GM18511 (cell line): ENCODE results near the gene HINT1.
"Not testable (repeated sequence)": the region's sequence is repeated elsewhere in the genome, so short reads cannot be mapped to it uniquely, and the experiment has no call there.

ENCODE experiments used
- ATAC-seq: cut with Tn5 transposase; IDR thresholded peaks from one replicate; pipeline ENCODE4 v1.9.1; 2021; ENCODE audit warnings: mild to moderate bottlenecking, moderate library complexity; ENCODE audit not compliant: unreplicated experiment

HINT1 gene

DNA sequence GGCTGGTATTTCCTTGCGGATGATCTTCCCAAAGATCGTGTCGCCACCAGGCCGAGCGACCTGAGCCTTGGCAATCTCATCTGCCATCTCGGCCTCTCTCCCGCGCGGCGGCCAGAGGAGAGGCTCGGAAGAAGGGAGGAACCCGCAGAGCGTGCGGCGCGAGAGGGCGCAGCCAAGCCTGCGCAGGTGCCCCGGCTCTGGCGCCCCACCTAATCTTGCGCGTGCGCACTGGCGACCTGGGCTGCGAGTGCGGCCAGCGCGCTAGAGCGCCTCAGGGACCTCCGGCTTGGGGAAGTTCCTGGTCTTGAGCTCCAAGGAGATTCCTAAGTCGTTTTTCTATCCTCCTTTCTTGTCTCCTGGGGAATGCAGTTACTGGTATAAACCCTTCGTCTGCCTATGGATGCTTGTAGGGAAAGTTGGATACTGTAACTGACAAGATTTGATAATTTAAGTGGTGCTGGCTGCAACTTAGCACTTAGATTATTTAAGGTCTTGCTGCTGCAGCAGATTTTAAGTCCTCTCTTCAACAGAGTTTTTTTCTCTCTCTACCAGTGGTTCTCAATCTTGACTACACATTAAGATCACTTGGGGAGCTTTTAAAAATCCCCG lies at the start of gene HINT1:
Gene HINT1, minus strand, starts transcription at position 138 of the 609 bp plus-strand sequence. Its CDS starts 51 bp downstream, at position 87.
- peak; percentile 86 for ATAC-seq

DNA sequence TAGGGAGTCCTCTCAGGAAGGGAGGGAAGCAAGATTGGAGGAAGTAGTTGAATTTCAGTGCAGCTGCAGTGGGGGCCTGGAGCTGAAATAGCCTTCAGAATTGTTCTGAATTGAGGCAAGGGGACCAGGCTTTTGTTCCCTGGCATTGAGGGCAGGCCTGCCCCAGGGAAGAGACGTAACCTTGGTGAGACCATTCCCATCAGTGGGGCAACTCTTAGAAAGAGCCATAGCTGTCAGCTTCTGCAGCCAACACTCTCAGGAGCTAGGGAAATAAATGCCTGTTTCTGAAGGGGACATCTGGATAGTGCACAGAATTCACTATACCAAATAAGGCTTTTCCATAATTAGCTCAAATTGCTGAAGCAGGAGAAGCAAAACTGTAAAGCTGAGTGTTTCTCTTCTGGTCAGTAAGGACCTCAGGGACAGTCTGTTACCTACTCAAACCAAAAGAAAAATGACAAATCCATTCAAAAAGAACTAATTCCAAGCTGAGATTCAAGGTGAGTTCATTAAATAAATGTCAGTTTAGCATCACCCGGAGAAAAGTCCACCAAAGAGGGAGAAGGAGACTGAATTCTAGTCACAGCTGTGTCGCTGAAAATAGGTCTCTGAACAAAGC lies 49.7 kb upstream of the HINT1 start:
- ATAC-seq = no peak

DNA sequence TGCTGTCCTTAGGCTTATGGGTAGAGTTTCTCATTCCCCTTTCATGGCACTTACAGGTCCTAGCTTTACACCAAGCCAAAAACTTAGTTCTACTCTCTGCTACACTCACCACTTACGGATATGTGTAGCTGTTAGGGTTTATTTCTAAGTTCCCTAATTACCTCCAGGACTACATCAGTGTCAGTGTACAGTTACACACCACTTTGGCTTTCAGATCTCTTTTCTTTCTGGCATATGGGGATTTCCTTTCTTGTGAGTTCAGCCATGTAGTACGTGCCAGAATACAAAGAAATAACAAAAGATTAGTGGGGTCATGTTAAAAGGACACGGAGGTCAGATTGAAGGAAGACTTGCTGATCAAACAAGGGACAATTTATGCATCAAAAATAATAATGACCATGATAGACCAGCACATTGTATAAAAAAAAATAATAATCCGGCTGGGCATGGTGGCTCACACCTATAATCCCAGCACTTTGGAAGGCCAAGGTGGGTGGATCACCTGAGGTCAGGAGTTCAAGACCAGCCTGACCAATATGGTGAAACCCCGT lies 47.5 kb upstream of the HINT1 start:
- ATAC-seq = peak; percentile 41

DNA sequence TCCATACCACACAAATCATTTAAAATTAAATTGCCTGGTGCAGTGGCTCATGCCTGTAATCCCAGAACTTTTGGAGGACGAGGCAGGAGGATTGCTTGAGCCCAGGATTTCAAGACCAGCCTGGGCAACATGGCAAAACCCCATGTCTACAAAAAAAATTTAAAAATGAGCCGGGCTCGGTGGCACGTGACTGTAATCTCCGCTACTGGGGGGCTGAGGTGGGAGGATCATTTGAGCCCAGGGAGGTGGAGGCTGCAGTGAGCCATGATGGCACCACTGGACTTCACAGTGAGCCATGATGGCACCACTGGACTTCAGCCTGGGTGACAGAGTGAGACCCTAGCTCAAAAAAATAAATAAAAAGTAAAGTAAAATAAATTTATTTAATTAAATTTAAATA lies 46.6 kb upstream of the HINT1 start:
- no peak for ATAC-seq

DNA sequence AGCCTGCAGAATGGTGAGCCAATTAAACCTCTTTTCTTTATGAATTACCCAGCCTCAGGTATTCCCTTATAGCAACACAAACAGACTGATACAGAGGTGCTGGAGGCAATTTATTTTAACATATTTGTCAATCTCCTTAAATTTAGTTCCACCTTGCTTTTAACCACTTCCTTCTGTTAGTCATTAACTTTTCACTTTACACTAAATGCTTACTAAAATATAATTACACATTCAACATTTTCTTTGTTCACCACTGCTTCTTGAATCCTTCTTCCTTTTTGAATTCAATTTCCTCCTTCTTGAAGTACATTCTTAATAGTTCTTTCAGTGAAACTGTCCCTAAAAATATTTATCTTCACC lies 45.1 kb upstream of the HINT1 start:
- peak; percentile 7 for ATAC-seq

DNA sequence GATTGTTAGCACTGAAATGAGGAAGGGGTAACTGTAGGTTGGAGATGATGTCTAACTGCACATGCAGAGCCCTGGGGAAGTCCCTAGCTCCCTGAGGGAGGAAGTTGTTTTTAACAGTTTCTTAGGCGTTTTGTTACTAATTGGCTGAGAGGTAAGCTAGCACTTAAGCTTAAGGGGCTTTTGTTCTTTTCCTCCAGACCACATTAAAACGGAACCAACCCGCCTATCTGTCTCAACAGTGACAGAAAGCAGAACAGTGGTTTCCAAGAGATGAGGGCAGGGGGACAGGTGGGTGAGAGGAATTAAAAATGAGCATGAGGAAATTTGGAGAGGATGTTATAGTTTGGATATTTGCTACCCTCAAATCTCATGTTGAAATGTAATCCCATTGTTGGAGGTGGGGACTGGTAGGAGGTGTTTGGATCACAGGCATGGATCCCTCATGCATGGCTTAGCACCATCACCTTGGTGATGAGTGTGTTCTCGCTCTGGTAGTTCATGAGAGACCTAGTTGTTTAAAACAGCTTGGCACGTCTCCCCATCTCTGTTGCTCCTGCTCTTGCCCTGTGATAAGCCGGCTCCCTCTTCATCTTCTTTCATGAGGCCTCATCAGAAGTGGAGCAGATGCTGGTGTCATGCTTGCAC lies 44.6 kb upstream of the HINT1 start:
- ATAC-seq = peak; percentile 84

DNA sequence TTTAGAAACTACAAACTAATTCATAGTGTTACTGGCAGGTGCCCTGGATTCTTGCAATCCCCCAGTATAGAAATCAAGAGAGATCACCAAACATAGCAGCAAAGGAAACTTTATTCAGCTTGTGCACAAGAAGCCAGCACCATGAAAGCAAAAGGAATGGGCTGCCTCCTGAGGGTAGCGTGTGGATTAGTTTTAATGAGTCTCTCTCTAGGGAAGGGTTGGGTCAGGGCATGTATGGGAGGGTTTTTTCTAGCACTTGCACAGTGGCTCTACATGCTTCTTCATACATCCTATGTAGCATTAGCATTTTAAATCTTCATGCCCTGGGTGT lies 44.1 kb upstream of the HINT1 start:
- ATAC-seq = no peak

DNA sequence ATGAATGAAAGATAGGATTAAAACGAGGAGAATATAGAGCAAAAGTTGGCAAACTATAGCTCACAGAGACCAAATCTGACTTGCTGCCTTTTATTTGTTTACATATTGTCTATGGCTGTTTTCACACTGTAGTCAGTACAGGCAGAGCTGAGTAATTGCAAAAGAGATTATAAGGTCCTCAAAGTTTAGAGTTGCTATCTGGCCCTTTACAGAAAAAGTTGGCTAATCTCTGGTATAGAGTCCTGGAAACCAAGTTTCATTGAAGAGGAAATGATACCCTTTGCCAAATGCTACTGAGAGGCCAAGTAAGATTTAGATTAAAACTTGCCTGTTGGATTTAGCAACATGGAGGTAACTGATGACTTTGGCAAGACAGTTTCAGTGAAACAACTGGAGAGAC lies 41.7 kb upstream of the HINT1 start:
- no peak for ATAC-seq

DNA sequence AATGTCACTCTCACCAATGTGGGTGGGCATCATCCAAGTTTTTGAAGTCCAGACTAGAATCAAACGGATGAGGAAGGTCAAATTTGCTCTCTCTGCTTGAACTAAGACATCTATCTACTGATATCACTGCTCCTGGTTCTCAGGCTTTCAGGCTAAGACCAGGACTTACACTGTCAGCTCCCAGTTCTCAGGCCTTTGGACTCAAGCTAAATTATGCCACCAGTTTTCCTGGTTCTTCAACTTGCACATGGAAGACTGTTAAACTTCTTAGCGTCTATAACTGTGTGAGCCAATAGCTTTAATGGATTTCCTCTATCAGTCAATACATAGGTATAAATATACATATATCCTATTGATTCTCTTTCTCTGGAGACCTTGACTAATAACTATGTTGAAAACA lies 41.0 kb upstream of the HINT1 start:
- no peak for ATAC-seq

DNA sequence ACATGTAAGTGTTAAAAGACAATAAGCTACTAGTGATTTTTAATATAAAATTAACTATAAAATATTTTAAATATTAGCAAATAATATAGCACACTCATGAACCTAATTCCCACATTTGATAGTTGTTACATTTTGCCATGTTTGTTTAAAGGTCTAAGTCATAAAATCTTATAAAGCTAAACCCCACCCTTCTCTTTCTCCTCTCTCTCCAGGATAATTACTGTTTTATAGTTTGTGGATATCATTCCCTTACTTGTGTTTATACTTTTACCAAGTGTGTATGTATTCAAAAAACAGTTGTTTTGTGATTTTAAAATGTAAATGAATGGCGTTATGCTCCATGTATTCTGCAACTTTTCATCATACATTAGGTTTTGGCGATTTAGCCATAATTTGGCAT lies 39.9 kb upstream of the HINT1 start:
- no peak for ATAC-seq

DNA sequence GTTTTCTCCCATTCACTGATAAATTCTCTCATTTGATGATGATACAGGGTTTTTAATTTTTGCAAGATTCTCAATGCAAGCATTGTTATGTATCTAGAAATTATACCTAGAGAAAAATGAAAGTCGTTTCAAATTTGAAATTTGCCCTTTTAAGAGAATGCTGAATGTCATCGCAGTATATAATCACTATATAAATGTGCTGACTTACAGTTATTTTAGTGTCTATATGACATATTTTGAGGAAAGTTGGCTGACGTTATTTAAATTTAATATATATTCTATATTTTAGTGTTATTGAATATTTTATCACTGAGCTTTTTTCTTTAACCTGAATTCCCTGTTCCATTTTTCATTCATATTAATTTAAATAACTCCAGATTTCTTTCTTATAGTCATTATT lies 35.5 kb upstream of the HINT1 start:
- ATAC-seq = no peak

DNA sequence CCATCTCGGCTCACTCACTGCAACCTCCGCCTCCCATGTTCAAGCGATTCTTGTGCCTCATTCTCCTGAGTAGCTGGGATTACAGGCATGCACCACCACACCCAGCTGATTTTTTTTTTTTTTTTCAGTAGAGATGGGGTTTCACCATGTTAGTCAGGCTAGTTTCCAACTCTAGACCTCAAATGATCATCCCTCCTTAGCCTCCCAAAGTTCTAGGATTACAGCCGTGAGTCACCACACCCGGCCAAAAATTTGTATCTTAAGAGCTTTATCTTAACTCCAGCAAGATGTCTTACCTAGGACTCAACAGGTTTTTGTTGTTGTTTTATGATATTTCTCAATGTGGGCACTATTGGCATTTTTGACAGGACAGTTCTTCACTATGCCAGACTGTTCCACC lies 33.6 kb upstream of the HINT1 start:
- ATAC-seq = no peak

DNA sequence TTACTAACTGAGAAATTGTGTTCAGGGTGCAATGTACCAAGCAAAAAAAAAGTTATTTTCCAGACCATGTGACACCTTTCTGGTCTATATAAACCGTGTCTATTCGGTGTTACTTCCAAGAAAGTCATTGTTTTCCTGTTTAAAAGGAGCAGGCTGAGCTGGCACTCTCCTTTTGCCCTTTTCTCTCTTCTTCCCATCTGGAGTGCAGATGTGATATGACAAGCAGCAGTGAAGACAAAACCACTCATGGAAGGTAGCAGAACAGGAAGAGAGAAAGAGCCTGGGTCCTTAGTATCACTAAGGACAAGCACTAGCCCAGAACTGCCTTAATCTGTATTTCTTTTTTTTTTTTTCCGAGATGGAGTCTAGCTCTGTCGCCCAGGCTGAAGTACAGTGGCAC lies 31.3 kb upstream of the HINT1 start:
- no peak for ATAC-seq

DNA sequence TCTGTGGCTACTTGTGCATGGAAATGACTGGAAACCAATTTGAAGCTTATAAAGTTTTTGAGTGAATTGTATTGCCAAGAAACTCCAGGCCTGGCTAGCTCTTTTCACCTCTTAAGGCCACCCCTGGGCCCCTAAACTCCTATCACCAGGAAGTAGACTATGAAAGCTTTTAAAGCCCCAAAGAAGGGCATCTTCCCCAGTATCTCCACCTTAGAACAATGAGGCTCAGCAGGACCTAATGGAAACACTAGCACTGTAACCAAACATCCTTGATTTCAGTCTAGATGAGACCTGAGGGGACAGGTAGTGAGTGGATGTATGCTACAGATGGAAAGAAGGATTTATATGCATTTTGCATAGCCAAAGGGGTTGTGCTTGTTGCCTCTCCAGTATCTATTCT lies 30.6 kb upstream of the HINT1 start:
- no peak for ATAC-seq

DNA sequence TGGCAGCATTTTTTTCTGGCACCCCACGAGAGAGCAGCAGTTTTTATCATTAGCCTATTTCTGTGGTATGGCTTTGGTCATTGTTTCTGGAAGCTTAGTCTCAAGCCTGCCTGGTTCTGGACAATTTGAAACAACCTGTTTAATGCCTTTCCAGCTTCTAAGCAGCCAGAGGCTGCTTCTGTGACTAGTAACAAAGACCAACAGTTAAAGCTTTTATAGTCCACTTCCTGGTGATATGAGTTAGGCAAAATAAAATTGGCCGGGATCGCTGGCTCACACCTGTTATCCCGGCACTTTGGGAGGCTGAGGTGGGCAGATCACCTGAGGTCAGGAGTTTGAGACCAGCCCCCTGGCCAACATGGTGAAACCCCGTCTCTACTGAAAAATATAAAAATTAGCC lies 29.7 kb upstream of the HINT1 start:
- no peak for ATAC-seq

DNA sequence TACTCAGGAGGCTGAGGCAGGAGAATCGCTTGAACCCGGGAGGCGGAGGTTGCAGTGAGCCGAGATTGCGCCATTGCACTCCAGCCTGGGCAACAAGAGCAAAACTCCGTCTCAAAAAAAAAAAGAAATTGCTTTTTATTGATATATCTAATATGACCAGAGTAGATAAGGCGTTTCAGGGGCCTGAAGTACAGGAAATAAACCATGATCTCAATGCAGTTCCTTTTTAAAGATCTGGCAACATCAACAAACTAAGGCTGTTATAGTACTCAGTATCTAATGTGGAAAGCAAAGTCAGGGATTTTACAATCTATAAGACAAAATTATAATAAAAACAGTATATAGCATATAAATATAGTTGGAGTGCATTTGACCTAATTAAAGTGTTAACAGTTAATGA lies 28.8 kb upstream of the HINT1 start:
- ATAC-seq = not testable (repeated sequence)

DNA sequence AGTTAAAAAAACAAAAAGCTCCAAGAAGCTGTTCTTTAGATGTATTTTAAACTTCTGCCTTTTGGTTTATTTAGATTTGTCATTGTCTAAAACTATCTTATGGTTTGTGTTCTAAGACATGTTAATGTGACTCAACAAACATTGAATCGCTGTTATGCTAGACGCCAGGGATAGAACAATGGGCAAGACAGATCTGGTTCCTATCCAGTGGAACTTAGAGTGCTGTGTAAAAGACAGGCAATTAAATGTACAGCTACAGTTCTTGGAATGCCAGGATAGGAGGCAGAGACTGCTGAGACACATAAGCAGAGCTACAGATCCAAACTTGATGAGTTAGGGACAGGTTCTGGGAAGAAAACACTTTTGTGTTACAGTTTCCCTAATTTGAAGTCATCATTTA lies 28.1 kb upstream of the HINT1 start:
- ATAC-seq = no peak

DNA sequence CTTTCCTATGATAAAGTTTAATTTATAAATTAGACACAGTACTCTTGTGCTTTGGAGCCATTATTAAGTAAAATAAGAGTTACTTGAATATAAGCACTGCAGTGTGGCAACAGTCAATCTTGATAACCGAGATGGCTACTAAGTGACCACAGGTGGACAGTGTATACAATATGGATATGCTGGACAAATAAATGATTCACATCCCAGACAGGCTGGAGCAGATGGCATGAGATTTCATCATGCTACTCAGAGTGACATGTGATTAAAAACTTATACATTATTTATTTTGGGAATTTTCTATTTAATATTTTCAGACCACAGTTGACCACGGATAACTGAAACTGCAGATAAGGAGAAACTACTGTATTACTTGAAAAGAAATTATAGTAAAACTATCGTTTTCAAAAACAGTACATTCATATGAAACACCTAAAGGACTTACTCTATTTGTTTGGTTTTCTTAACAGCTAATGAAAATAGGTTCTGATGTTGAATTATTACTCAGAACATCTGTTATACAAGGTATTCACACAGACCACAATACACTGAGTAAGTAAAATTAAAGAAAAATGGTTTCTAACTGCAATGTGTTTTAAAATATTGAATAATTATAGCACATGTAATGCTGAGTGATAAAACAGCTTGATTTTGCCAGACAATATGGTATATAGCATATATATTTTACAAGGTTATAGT lies 21.7 kb upstream of the HINT1 start:
- ATAC-seq = no peak

DNA sequence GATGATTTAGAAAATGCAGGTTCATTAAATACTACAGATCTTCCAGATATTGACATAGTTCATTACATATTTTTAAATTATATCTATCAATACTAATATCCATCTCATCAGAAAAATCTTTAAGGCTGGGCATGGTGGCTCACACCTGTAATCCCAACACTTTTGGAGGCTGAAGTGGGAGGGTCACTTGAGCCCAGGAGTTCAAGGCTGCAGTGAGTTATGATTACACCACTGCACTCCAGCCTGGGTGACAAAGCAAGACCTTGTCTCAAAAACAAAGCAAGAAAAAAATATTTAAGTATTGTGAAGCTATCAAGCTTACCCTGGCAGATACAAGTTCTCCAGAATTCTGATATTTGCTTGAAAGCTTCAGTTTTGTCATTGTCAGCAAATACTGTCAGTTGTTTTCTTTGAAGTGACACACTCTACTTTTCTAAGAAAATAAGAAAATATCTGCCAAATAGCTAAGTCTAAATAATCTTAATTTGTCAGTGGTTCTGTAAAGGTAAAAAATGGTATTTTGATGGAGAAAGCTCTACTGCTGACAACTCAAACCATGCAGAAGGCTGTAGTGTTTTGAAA lies 20.6 kb upstream of the HINT1 start:
- no peak for ATAC-seq

DNA sequence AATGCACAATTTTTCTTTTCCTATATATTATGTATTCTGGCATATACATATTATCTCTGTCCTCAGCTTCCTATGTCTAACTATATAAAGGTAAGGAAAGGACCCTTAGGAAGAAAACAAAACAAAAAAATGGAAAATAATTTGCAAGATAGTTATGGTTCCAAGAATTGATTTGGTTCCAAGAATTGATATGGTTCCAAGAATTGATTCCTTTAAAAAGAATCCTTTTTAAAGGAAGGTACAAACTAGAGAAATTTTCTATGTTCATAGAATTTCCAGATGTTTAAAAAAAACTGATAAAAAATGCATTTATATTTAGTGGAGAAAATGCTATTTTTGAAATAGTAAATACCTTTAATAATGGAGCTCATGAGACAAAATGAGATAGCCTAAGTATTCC lies 17.8 kb upstream of the HINT1 start:
- no peak for ATAC-seq

DNA sequence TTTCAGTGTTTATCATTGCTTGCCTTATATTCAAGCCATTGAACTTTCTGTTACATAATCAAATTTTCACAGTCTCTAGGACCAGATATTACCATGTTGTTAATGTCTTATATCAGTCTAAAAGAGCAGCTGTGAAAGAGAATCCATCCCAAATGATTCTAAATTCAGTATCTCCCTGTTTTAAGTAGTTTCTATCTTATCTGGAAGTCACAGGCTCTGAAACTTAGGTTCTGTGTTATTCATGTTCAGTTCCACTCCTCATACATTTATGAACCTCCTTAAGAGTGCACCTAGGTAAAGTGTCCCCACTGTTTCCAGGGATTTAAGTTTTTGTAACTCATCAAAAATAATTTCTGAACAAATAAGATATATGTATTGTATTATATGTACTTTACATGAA lies 15.4 kb upstream of the HINT1 start:
- ATAC-seq = no peak
